ENCODE results near the gene FXYD3. TPM values are rescaled to one million over a fixed set of nuclear protein-coding genes. Genes with fewer than 3 reads are reported as not detected.

Gene FXYD3
- polyA plus RNA-seq, 1 of the 3 experiments (the other 2 are of a cell fraction), result not detected

- Histone ChIP-seq H3K4me3 (ENCODE audit: low read depth in 2 of 2, low read length in 1 of 2) (no peak overlapping the region), H3K4me1 (ENCODE audit: control insufficient read depth in 1 of 2, insufficient read depth in 2 of 2, low read depth in 1 of 2, low read length in 1 of 2) (no peaks in the 10 kb centered on the region), H3K9me2 (no peaks in the 10 kb centered on the region), H3K9me3 (no peaks in the 10 kb centered on the region), H3K4me2 (no peak overlapping the region), H3K27ac (ENCODE audit: low read depth in 2 of 2, low read length in 1 of 2) (no peak overlapping the region), H3K36me3 (replicated peaks in 1 of 2; ENCODE audit: control insufficient read depth in 1 of 2, insufficient read depth in 2 of 2, low read length in 1 of 2) (no peaks in the 10 kb centered on the region), H2AFZ (ENCODE audit: low read depth) (no peak overlapping the region), H3F3A (replicated peaks; ENCODE audit: insufficient read depth) (peaks cover 4% of the 10 kb centered on the region), H3K79me2 (ENCODE audit: insufficient read depth) (no peaks in the 10 kb centered on the region), H3K9ac (no peak overlapping the region), H4K20me1 (ENCODE audit: insufficient read depth) (no peaks in the 10 kb centered on the region), H3K27me3 (ENCODE audit: insufficient read depth) (no peaks in the 10 kb centered on the region)
- 83% methylated on average over 6 of the region's 6 CpGs for WGBS (ENCODE audit: low lambda C conversion rate)
- no peak for DNase-seq
- ChIA-PET POLR2A (no interaction called here), CTCF (interaction anchor here (1.6 kb wide), 1 partner anchor 10 kb away, joined by 6 read pairs; no protein-coding TSS in a partner anchor)
- TF ChIP-seq RAD21 (IDR thresholded peaks at IDR 0.05; ENCODE audit: low read length), result no peak
- TF ChIP-seq, protein P1, sequence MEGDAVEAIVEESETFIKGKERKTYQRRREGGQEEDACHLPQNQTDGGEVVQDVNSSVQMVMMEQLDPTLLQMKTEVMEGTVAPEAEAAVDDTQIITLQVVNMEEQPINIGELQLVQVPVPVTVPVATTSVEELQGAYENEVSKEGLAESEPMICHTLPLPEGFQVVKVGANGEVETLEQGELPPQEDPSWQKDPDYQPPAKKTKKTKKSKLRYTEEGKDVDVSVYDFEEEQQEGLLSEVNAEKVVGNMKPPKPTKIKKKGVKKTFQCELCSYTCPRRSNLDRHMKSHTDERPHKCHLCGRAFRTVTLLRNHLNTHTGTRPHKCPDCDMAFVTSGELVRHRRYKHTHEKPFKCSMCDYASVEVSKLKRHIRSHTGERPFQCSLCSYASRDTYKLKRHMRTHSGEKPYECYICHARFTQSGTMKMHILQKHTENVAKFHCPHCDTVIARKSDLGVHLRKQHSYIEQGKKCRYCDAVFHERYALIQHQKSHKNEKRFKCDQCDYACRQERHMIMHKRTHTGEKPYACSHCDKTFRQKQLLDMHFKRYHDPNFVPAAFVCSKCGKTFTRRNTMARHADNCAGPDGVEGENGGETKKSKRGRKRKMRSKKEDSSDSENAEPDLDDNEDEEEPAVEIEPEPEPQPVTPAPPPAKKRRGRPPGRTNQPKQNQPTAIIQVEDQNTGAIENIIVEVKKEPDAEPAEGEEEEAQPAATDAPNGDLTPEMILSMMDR (IDR thresholded peaks at IDR 0.05), result no peak
- TF ChIP-seq IRF3 (IDR thresholded peaks at IDR 0.05; ENCODE audit: low read depth, low read length), result no peak
- no peak for TF ChIP-seq NRF1 (IDR thresholded peaks at IDR 0.05; ENCODE audit: low read depth, low read length)
- no peak for TF ChIP-seq YY1 (IDR thresholded peaks at IDR 0.05; ENCODE audit: low read depth)
- TF ChIP-seq MXI1 (IDR thresholded peaks at IDR 0.05; ENCODE audit: low read depth, low read length), result no peak
- no peak for TF ChIP-seq EP300 (IDR thresholded peaks at IDR 0.05; ENCODE audit: borderline replicate concordance in 1 of 2, low read depth in 1 of 2, low read length in 1 of 2)
- TF ChIP-seq MAX (IDR thresholded peaks at IDR 0.05; ENCODE audit: low read depth), result no peak
These were observed 10.6 kb upstream of the FXYD3 start for GRCh38 chr19:35105047-35105410.

GRCh38 chr19:35105411-35106290 is 10.0 kb upstream of the FXYD3 start:
- TF ChIP-seq, protein P2, sequence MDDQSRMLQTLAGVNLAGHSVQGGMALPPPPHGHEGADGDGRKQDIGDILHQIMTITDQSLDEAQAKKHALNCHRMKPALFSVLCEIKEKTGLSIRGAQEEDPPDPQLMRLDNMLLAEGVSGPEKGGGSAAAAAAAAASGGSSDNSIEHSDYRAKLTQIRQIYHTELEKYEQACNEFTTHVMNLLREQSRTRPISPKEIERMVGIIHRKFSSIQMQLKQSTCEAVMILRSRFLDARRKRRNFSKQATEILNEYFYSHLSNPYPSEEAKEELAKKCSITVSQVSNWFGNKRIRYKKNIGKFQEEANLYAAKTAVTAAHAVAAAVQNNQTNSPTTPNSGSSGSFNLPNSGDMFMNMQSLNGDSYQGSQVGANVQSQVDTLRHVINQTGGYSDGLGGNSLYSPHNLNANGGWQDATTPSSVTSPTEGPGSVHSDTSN (IDR thresholded peaks at IDR 0.05), result no peak
- TF ChIP-seq ELF1 (IDR thresholded peaks at IDR 0.05), result no peak
- TF ChIP-seq RAD21 (IDR thresholded peaks at IDR 0.05; ENCODE audit: low read length), result no peak
- no peak for TF ChIP-seq MAX (IDR thresholded peaks at IDR 0.05; ENCODE audit: low read depth)
- TF ChIP-seq EZH2phosphoT487 (IDR thresholded peaks at IDR 0.05; ENCODE audit: borderline replicate concordance, low read depth), result no peak
- TF ChIP-seq TCF12 (IDR thresholded peaks at IDR 0.05), result no peak
- TF ChIP-seq REST (IDR thresholded peaks at IDR 0.05; ENCODE audit: low read depth, low read length), result no peak
- no peak for TF ChIP-seq RXRA (IDR thresholded peaks at IDR 0.05; ENCODE audit: borderline replicate concordance, low read depth)
- no peak for TF ChIP-seq MXI1 (IDR thresholded peaks at IDR 0.05; ENCODE audit: low read depth, low read length)
- TF ChIP-seq NFIC (IDR thresholded peaks at IDR 0.05; ENCODE audit: borderline replicate concordance), result no peak
- CTCF ChIA-PET, result interaction anchor here (0.7 to 1.6 kb wide), 3 partner anchors 9 to 10 kb away, joined by 3 to 6 read pairs (median 6); partner anchors contain the start of gene FXYD3
- H3K27me3 ChIP-seq (ENCODE audit: insufficient read depth), result no peaks in the 10 kb centered on the region
- no peaks in the 10 kb centered on the region for H3K9me2 ChIP-seq
- H2AFZ ChIP-seq (ENCODE audit: low read depth), result no peak overlapping the region
- H3K36me3 ChIP-seq (replicated peaks in 1 of 2; ENCODE audit: control insufficient read depth in 1 of 2, insufficient read depth in 2 of 2, low read length in 1 of 2), result no peaks in the 10 kb centered on the region
- H3F3A ChIP-seq (replicated peaks; ENCODE audit: insufficient read depth), result peaks cover 4% of the 10 kb centered on the region
- H3K4me1 ChIP-seq (ENCODE audit: control insufficient read depth in 1 of 2, insufficient read depth in 2 of 2, low read depth in 1 of 2, low read length in 1 of 2), result no peaks in the 10 kb centered on the region
- H4K20me1 ChIP-seq (ENCODE audit: insufficient read depth), result no peaks in the 10 kb centered on the region
- H3K4me2 ChIP-seq, result no peak overlapping the region
- H3K4me3 ChIP-seq (ENCODE audit: low read depth in 2 of 2, low read length in 1 of 2), result no peak overlapping the region
- no peak overlapping the region for H3K9ac ChIP-seq
- no peak overlapping the region for H3K27ac ChIP-seq (ENCODE audit: low read depth in 2 of 2, low read length in 1 of 2)
- no peaks in the 10 kb centered on the region for H3K79me2 ChIP-seq (ENCODE audit: insufficient read depth)
- POLR2A ChIA-PET, result no interaction called here
- no peaks in the 10 kb centered on the region for H3K9me3 ChIP-seq
- DNase-seq, result no peak
- 82% methylated on average over 30 of the region's 30 CpGs for WGBS (ENCODE audit: low lambda C conversion rate)

All from SK-N-SH (cell line).